ENCODE data around the gene ACAP2.
A peak's percentile ranks its signal among the peaks of the same experiment; 100 is the strongest.

The ACAP2 gene

DNA sequence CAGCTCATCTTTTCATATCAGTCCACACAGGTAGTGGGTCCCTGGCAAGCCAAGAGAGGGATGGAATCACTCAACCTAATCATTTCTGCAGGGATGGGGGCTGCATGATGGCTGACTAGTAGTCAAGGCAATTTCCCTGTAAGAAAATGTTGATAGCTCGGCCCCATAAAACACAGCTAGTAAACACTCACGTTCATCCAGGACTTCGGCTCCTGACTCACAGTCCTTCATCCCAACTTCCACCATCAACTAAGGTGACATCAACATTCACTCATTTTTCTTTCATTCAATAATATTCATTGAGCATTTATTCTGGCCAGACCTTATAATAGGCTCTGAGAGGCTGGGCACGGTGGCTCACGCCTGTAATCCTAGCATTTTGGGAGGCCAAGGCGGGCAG lies 4.4 kb upstream of the ACAP2 start:
- Histone ChIP-seq H3K9me3 (no peaks in the 10 kb centered on the region), H3K4me1 (ENCODE audit: control insufficient read depth in 1 of 2, insufficient read depth in 1 of 2, low read depth in 1 of 2, low read length in 1 of 2) (peaks cover 48 to 58% of the 10 kb centered on the region in 2 experiments), H3K36me3 (no peaks in the 10 kb centered on the region), H3K27me3 (no peaks in the 10 kb centered on the region), H3K4me3 (ENCODE audit: low read depth in 1 of 2, low read length in 1 of 2) (no peak overlapping the region), H3K27ac (no peak overlapping the region)
- TF ChIP-seq, protein P1, sequence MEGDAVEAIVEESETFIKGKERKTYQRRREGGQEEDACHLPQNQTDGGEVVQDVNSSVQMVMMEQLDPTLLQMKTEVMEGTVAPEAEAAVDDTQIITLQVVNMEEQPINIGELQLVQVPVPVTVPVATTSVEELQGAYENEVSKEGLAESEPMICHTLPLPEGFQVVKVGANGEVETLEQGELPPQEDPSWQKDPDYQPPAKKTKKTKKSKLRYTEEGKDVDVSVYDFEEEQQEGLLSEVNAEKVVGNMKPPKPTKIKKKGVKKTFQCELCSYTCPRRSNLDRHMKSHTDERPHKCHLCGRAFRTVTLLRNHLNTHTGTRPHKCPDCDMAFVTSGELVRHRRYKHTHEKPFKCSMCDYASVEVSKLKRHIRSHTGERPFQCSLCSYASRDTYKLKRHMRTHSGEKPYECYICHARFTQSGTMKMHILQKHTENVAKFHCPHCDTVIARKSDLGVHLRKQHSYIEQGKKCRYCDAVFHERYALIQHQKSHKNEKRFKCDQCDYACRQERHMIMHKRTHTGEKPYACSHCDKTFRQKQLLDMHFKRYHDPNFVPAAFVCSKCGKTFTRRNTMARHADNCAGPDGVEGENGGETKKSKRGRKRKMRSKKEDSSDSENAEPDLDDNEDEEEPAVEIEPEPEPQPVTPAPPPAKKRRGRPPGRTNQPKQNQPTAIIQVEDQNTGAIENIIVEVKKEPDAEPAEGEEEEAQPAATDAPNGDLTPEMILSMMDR (IDR thresholded peaks at IDR 0.05) = no peak

DNA sequence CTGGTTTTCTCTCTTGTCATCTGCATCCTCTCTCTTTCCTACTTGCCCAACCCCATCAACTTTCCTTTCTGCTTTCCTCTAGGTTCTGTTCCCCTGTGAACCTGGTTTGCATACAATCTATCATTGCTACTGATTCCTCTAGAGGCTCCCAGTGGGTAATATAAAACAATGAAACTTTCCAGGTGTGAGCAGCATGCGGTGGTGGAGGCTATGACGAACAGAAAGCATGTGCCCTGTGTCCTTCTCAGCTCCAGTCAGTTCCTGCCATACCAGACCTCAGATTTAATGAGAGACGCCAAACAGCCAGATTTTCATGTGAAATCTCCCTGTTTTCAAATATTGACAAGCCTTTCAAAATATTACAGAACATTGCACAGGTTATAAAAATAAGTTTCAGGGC lies 3.5 kb upstream of the ACAP2 start:
- Histone ChIP-seq H3K27me3 (no peaks in the 10 kb centered on the region), H3K4me3 (ENCODE audit: low read depth in 1 of 2, low read length in 1 of 2) (no peak overlapping the region), H3K27ac (peak overlapping the region; percentile 100), H3K4me1 (ENCODE audit: control insufficient read depth in 1 of 2, insufficient read depth in 1 of 2, low read depth in 1 of 2, low read length in 1 of 2) (peaks cover 52 to 56% of the 10 kb centered on the region in 2 experiments), H3K9me3 (no peaks in the 10 kb centered on the region), H3K36me3 (no peaks in the 10 kb centered on the region)
- TF ChIP-seq, protein P1 (IDR thresholded peaks at IDR 0.05) = no peak

DNA sequence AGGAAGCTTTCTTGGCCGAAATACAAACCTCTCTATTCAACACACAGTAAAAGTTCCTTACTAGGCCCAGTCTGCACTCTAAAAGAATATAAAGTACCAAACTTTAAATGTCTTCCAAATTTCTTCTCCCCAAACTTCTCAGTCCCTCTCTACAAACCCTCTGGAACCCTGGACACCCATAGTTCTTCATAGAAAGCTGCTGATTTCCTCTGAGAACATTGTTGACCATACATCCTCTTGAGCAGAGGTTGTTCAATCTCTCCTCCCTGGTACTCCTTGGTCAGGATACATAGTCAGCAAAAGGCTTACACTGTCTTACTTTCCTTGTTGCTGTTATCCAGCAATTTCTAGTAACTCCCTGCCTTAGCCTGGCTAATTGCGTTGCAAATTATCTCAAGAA lies 3.1 kb upstream of the ACAP2 start:
- Histone ChIP-seq H3K27me3 (no peaks in the 10 kb centered on the region), H3K9me3 (no peaks in the 10 kb centered on the region), H3K27ac (peak overlapping the region; percentile 100), H3K4me1 (ENCODE audit: control insufficient read depth in 1 of 2, insufficient read depth in 1 of 2, low read depth in 1 of 2, low read length in 1 of 2) (peaks cover 52 to 56% of the 10 kb centered on the region in 2 experiments), H3K36me3 (no peaks in the 10 kb centered on the region), H3K4me3 (ENCODE audit: low read depth in 1 of 2, low read length in 1 of 2) (no peak overlapping the region)
- TF ChIP-seq, protein P1 (IDR thresholded peaks at IDR 0.05) = no peak

DNA sequence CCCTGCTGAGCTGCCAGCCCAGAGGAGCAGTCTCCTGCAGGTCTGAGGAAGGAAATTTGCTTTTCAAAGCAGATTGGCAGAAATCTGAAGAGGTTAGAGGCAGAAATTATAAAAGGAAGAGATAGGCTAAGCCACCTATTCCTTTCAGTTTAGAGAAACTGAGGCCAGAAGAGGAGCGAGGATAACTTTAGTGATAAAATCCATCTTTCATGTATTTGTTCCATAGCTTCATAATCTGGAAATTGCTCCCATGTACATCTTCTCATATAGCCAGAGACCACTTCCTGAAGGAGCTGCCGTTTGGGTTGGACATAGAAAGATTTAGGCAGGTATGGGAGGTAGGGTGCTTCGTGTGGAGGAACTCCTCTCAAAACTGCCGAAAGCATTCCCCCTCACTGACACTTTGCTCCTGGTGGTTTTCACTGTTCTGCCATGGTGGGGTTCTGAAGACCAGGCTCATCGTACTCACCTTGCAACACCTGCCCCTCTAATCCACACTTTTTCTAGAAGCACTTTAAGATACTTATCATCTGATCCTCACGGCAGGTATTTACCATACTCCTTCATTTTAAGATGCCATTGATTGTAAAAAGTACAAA lies 670 bp upstream of the ACAP2 start:
- Histone ChIP-seq H3K4me3 (ENCODE audit: low read depth in 1 of 2, low read length in 1 of 2) (peak overlapping the region; percentile 49 to 97), H3K27ac (peak overlapping the region; percentile 100), H3K4me1 (ENCODE audit: control insufficient read depth in 1 of 2, insufficient read depth in 1 of 2, low read depth in 1 of 2, low read length in 1 of 2) (peaks cover 67 to 68% of the 10 kb centered on the region in 2 experiments), H3K27me3 (no peaks in the 10 kb centered on the region), H3K9me3 (no peaks in the 10 kb centered on the region), H3K36me3 (no peaks in the 10 kb centered on the region)
- TF ChIP-seq, protein P1 (IDR thresholded peaks at IDR 0.05) = no peak

DNA sequence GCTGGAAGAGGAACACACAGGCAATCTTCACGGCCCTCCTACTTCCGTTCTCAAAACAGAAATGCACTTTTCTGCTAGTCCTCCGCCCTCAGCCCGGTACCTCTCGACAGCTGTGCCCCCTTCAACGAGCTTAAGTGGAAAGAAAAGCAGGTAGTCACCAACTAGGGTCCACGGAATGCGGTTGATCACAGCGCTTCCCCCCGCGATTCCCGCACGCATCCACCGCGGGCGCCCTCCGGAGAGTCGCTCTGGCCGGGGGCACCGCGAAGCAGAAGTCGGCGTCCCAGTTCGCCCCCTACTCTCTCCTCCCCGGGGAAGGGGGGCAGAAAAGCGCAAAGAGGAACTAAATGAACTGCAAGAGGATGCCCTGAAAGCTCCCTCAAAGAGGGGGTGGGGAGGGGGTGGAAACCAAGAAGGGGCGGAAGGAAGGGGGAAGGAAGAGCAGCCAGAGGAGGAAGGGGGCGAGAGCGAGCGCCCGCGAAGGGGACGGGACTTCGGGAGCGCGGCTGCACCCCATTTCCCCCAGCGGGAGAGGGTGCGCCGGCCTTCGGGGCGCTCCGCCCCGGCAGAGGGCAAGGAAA lies 738 bp downstream of the ACAP2 start:
- Histone ChIP-seq H3K27ac (peak overlapping the region; percentile 100), H3K9me3 (no peaks in the 10 kb centered on the region), H3K36me3 (no peaks in the 10 kb centered on the region), H3K4me1 (ENCODE audit: control insufficient read depth in 1 of 2, insufficient read depth in 1 of 2, low read depth in 1 of 2, low read length in 1 of 2) (peaks cover 71 to 74% of the 10 kb centered on the region in 2 experiments), H3K27me3 (no peaks in the 10 kb centered on the region), H3K4me3 (ENCODE audit: low read depth in 1 of 2, low read length in 1 of 2) (peak overlapping the region; percentile 96 to 97)
- TF ChIP-seq, protein P1 (IDR thresholded peaks at IDR 0.05) = no peak
